Activated CD4-positive, alpha-beta T cell treated with anti-CD3 and anti-CD28 coated beads, Interleukin-2, amount 10 ng/mL, durations not matched to agents 24 days and 14 days (primary cell): ENCODE data around the gene TTF2. TPM values are rescaled to one million over a fixed set of nuclear protein-coding genes. Genes with fewer than 3 reads are reported as not detected.

Experiments used
- DNase-seq: peaks from one replicate; pipeline ENCODE4 v3.0.0; 2022
- H3K27ac Mint-ChIP-seq: one replicate; pipeline ENCODE4 v1.8.0; 2022; ENCODE audit warnings: mild to moderate bottlenecking, mixed read lengths
- H3K27me3 Mint-ChIP-seq: one replicate; pipeline ENCODE4 v1.8.0; 2022; ENCODE audit warnings: mixed read lengths
- H3K36me3 Mint-ChIP-seq: one replicate; pipeline ENCODE4 v1.8.0; 2022; ENCODE audit warnings: low read depth, mild to moderate bottlenecking, mixed read lengths
- H3K4me1 Mint-ChIP-seq: one replicate; pipeline ENCODE4 v1.8.0; 2021; ENCODE audit warnings: mixed read lengths
- H3K4me3 Mint-ChIP-seq: one replicate; pipeline ENCODE4 v1.8.0; 2022; ENCODE audit warnings: mild to moderate bottlenecking, moderate library complexity, mixed read lengths
- H3K9me3 Mint-ChIP-seq: one replicate; pipeline ENCODE4 v1.8.0; 2021; ENCODE audit warnings: mixed read lengths
- intact Hi-C: fragments of 100-400 bp; cut with micrococcal nuclease; formaldehyde crosslinking; loops from one replicate; pipeline ENCODE4 v1.15.1; 2023
- total RNA-seq: library from RNA; stranded (reverse); gene quantifications from 2 replicates; pipeline ENCODE4 v1.2.3, GENCODE V29; 2022

TTF2 gene
- total RNA-seq, 1 donor from 2014 or later = 116 TPM

GRCh38 chr1:117124661-117125060, 64.5 kb downstream of the TTF2 start:
- intact Hi-C loops = no loop called here
- no peaks in the 10 kb centered on the region for H3K9me3 Mint-ChIP-seq
- no peak overlapping the region for H3K27ac Mint-ChIP-seq
- DNase-seq = no peak
- H3K36me3 Mint-ChIP-seq = no peaks in the 10 kb centered on the region
- peaks cover 26% of the 10 kb centered on the region for H3K27me3 Mint-ChIP-seq
- H3K4me1 Mint-ChIP-seq = peaks cover 6% of the 10 kb centered on the region
- H3K4me3 Mint-ChIP-seq = no peak overlapping the region

GRCh38 chr1:117127795-117128194, 67.7 kb downstream of the TTF2 start:
- Mint-ChIP-seq H3K9me3 (no peaks in the 10 kb centered on the region), H3K36me3 (no peaks in the 10 kb centered on the region), H3K4me1 (no peaks in the 10 kb centered on the region), H3K27ac (no peak overlapping the region), H3K27me3 (peaks cover 24% of the 10 kb centered on the region), H3K4me3 (no peak overlapping the region)
- intact Hi-C loops = loop anchor here (1.0 to 2.0 kb wide), 2 partner anchors 60 to 559 kb away; no protein-coding TSS in a partner anchor
- no peak for DNase-seq

- Mint-ChIP-seq H3K27ac (no peak overlapping the region), H3K4me1 (no peaks in the 10 kb centered on the region), H3K9me3 (no peaks in the 10 kb centered on the region), H3K4me3 (no peak overlapping the region), H3K36me3 (no peaks in the 10 kb centered on the region), H3K27me3 (peaks cover 22% of the 10 kb centered on the region)
- intact Hi-C loops = loop anchor here (1.0 kb wide), 1 partner anchor 61 kb away; no protein-coding TSS in a partner anchor
- no peak for DNase-seq
These were observed 68.4 kb downstream of the TTF2 start for GRCh38 chr1:117128323-117129079.

- Mint-ChIP-seq H3K4me3 (no peak overlapping the region), H3K36me3 (no peaks in the 10 kb centered on the region), H3K27me3 (peaks cover 30% of the 10 kb centered on the region), H3K9me3 (no peaks in the 10 kb centered on the region), H3K4me1 (no peaks in the 10 kb centered on the region), H3K27ac (no peak overlapping the region)
- DNase-seq = no peak
- intact Hi-C loops = no loop called here
These were observed 70.4 kb downstream of the TTF2 start for GRCh38 chr1:117130526-117130925.

- Mint-ChIP-seq H3K27ac (no peak overlapping the region), H3K9me3 (no peaks in the 10 kb centered on the region), H3K4me3 (no peak overlapping the region), H3K27me3 (peaks cover 19% of the 10 kb centered on the region), H3K4me1 (no peaks in the 10 kb centered on the region), H3K36me3 (no peaks in the 10 kb centered on the region)
- no peak for DNase-seq
- intact Hi-C loops = no loop called here
These were observed 75.2 kb downstream of the TTF2 start for GRCh38 chr1:117135329-117135728.

GRCh38 chr1:117136749-117137148, 76.6 kb downstream of the TTF2 start:
- intact Hi-C loops = no loop called here
- no peaks in the 10 kb centered on the region for H3K9me3 Mint-ChIP-seq

GRCh38 chr1:117137281-117137855, 77.2 kb downstream of the TTF2 start:
- H3K27ac Mint-ChIP-seq = no peak overlapping the region
- H3K4me1 Mint-ChIP-seq = no peaks in the 10 kb centered on the region
- intact Hi-C loops = no loop called here
- no peaks in the 10 kb centered on the region for H3K9me3 Mint-ChIP-seq
- no peak for DNase-seq
- H3K36me3 Mint-ChIP-seq = no peaks in the 10 kb centered on the region
- no peak overlapping the region for H3K4me3 Mint-ChIP-seq
- peaks cover 19% of the 10 kb centered on the region for H3K27me3 Mint-ChIP-seq

More at GRCh38 chr1:117136749-117137148, 76.6 kb downstream of the TTF2 start:
- Mint-ChIP-seq H3K4me3 (no peak overlapping the region), H3K27me3 (peaks cover 20% of the 10 kb centered on the region), H3K36me3 (no peaks in the 10 kb centered on the region), H3K4me1 (no peaks in the 10 kb centered on the region), H3K27ac (no peak overlapping the region)
- no peak for DNase-seq

- H3K4me1 Mint-ChIP-seq = no peaks in the 10 kb centered on the region
- no peak overlapping the region for H3K27ac Mint-ChIP-seq
- no peaks in the 10 kb centered on the region for H3K36me3 Mint-ChIP-seq
- intact Hi-C loops = no loop called here
- no peaks in the 10 kb centered on the region for H3K9me3 Mint-ChIP-seq
- H3K27me3 Mint-ChIP-seq = peaks cover 18% of the 10 kb centered on the region
- H3K4me3 Mint-ChIP-seq = no peak overlapping the region
- no peak for DNase-seq
These were observed 78.0 kb downstream of the TTF2 start for GRCh38 chr1:117138106-117138505.

GRCh38 chr1:117138561-117138960, 78.4 kb downstream of the TTF2 start:
- Mint-ChIP-seq H3K27ac (no peak overlapping the region), H3K36me3 (no peaks in the 10 kb centered on the region), H3K27me3 (peaks cover 17% of the 10 kb centered on the region), H3K4me1 (no peaks in the 10 kb centered on the region), H3K4me3 (no peak overlapping the region), H3K9me3 (no peaks in the 10 kb centered on the region)
- DNase-seq = no peak
- intact Hi-C loops = no loop called here

GRCh38 chr1:117142200-117142599, 82.1 kb downstream of the TTF2 start:
- Mint-ChIP-seq H3K4me3 (no peak overlapping the region), H3K27ac (no peak overlapping the region), H3K4me1 (peaks cover 4% of the 10 kb centered on the region), H3K27me3 (peaks cover 21% of the 10 kb centered on the region), H3K36me3 (no peaks in the 10 kb centered on the region), H3K9me3 (no peaks in the 10 kb centered on the region)
- DNase-seq = no peak
- intact Hi-C loops = no loop called here

GRCh38 chr1:117143172-117143571, 83.0 kb downstream of the TTF2 start:
- intact Hi-C loops = no loop called here
- no peak overlapping the region for H3K4me3 Mint-ChIP-seq
- peaks cover 22% of the 10 kb centered on the region for H3K27me3 Mint-ChIP-seq
- DNase-seq = no peak
- no peak overlapping the region for H3K27ac Mint-ChIP-seq
- H3K9me3 Mint-ChIP-seq = no peaks in the 10 kb centered on the region
- H3K4me1 Mint-ChIP-seq = peaks cover 4% of the 10 kb centered on the region
- no peaks in the 10 kb centered on the region for H3K36me3 Mint-ChIP-seq

GRCh38 chr1:117143871-117144270, 83.7 kb downstream of the TTF2 start:
- H3K27me3 Mint-ChIP-seq = peaks cover 28% of the 10 kb centered on the region
- no peaks in the 10 kb centered on the region for H3K36me3 Mint-ChIP-seq
- intact Hi-C loops = no loop called here
- H3K9me3 Mint-ChIP-seq = no peaks in the 10 kb centered on the region
- H3K4me1 Mint-ChIP-seq = peaks cover 4% of the 10 kb centered on the region
- H3K4me3 Mint-ChIP-seq = no peak overlapping the region
- DNase-seq = no peak
- no peak overlapping the region for H3K27ac Mint-ChIP-seq

GRCh38 chr1:117146072-117146471, 85.9 kb downstream of the TTF2 start:
- peaks cover 29% of the 10 kb centered on the region for H3K27me3 Mint-ChIP-seq
- H3K27ac Mint-ChIP-seq = no peak overlapping the region
- no peaks in the 10 kb centered on the region for H3K36me3 Mint-ChIP-seq
- H3K4me3 Mint-ChIP-seq = no peak overlapping the region
- DNase-seq = no peak
- peaks cover 3% of the 10 kb centered on the region for H3K9me3 Mint-ChIP-seq
- H3K4me1 Mint-ChIP-seq = peaks cover 4% of the 10 kb centered on the region
- intact Hi-C loops = no loop called here

GRCh38 chr1:117146575-117147340, 86.6 kb downstream of the TTF2 start:
- no peak for DNase-seq
- H3K27ac Mint-ChIP-seq = no peak overlapping the region

More at GRCh38 chr1:117146575-117147340, 86.6 kb downstream of the TTF2 start:
- Mint-ChIP-seq H3K4me1 (peaks cover 4% of the 10 kb centered on the region), H3K9me3 (peaks cover 3% of the 10 kb centered on the region), H3K36me3 (no peaks in the 10 kb centered on the region), H3K4me3 (no peak overlapping the region), H3K27me3 (peaks cover 29% of the 10 kb centered on the region)
- intact Hi-C loops = no loop called here
